SK-N-SH (cell line): ENCODE results near the gene SEC16A.

Experiments
- FOXM1 ChIP-seq: IDR thresholded peaks from 2 replicates; pipeline ENCODE4 v1.4.0; 2012; ENCODE audit warnings: low read depth, mild to moderate bottlenecking
- NRF1 ChIP-seq: IDR thresholded peaks from 2 replicates; pipeline ENCODE4 v1.6.1; 2012; ENCODE audit warnings: low read depth, mild to moderate bottlenecking, low read length
- RCOR1 ChIP-seq: fragments of 150-350 bp; IDR thresholded peaks from 2 replicates; pipeline ENCODE4 v1.6.1; 2017; ENCODE audit warnings: antibody characterized with exemption, low read length
- RFX5 ChIP-seq: IDR thresholded peaks from 2 replicates; pipeline ENCODE4 v1.6.1; 2012; ENCODE audit warnings: mild to moderate bottlenecking, improper control_type of control experiment, low read length
- TAF1 ChIP-seq: IDR thresholded peaks from 2 replicates; pipeline ENCODE4 v1.6.1; 2012; ENCODE audit warnings: low read depth, mild to moderate bottlenecking, low read length, moderate library complexity, borderline replicate concordance
- TCF12 ChIP-seq: IDR thresholded peaks from 2 replicates; pipeline ENCODE4 v1.4.0; 2012
- TF ChIP-seq, protein P1 (sequence below): fragments of 200-600 bp; sonication (generic); IDR thresholded peaks from 2 replicates; pipeline ENCODE4 v1.6.1; 2017; ENCODE audit warnings: antibody characterized with exemption, mild to moderate bottlenecking, moderate library complexity

DNA sequence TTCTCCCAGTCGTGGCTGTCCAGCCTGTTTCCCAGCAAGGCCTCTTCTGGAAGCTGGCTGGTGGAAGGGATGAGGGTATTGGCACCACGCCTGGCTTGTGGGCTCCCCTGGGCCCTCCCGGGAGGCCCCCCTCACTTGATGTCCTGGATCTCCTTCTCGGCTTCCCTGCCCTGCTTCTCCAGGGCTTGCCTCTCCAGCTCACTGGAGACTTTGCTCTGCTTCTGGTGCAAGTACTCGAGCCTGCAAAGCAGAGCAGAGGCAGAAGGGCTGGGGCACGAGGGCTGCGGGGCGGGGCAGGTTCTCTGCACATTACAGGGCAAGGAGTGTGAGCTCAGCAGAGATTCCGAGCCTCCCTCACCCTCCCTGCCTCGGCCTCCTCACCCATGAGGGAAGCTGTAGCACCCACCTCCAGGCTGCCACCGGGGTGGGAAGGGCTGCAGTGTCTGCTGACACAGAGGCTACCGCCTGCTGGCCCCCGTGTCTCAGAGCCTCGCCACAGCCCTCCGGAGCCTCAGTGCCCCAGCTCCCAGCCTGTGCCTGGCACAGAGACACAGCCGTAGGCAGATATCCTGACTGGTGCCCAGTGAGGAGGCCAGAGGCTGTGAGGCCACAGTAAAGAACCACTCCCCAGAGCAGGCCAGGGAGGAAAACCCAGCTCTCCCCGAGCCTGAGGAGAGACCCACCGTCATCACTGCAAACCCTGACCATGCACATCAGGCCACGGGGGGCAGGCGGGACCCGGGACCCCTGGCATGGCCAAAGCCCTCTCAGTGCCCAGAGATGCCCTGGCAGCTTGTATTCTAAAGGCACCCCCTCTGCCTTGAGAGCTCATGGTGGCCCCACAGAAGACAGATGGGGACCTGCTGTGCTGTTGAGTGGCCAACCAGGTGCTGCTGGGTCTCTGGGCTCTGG, 90.0 kb downstream of the SEC16A start:
- TF ChIP-seq, protein P1, sequence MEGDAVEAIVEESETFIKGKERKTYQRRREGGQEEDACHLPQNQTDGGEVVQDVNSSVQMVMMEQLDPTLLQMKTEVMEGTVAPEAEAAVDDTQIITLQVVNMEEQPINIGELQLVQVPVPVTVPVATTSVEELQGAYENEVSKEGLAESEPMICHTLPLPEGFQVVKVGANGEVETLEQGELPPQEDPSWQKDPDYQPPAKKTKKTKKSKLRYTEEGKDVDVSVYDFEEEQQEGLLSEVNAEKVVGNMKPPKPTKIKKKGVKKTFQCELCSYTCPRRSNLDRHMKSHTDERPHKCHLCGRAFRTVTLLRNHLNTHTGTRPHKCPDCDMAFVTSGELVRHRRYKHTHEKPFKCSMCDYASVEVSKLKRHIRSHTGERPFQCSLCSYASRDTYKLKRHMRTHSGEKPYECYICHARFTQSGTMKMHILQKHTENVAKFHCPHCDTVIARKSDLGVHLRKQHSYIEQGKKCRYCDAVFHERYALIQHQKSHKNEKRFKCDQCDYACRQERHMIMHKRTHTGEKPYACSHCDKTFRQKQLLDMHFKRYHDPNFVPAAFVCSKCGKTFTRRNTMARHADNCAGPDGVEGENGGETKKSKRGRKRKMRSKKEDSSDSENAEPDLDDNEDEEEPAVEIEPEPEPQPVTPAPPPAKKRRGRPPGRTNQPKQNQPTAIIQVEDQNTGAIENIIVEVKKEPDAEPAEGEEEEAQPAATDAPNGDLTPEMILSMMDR: no peak
- TF ChIP-seq FOXM1 (no peak), RCOR1 (no peak), RFX5 (no peak), NRF1 (no peak), TAF1 (no peak), TCF12 (no peak)
